ENCODE measurements around the gene SCN4A.

GRCh38 chr17:63963123-63963522 lies 9.6 kb downstream of the SCN4A start:
- TF ChIP-seq SIN3A (IDR thresholded peaks at IDR 0.05; ENCODE audit: borderline replicate concordance, insufficient read depth, low read length) (no peak), POLR2AphosphoS5 (IDR thresholded peaks at IDR 0.05; ENCODE audit: low read depth, low read length) (no peak), TAF1 (IDR thresholded peaks at IDR 0.05; ENCODE audit: borderline replicate concordance, insufficient read depth, low read length) (no peak)

Measured in PFSK-1 (cell line).